ENCODE results near the gene PDE7B.

PDE7B gene

DNA sequence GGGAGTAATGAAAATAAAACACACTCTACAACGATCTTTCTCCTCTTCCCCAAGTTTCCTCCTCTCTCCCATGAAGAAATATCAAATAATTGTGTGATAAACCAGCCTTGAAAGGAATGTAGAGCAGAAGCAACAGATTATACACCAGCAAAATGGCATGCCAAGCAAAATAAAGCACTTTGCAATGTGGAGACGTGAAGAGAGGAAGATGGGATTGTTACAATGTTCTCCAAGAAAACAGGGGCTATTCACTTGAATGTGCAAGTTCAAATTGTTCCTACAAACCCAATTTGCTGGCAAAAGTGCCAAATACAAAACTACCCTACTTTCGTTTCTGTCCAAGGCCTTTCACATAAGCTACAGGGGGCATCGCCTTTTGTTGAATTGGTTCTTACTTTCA, 185.1 kb downstream of the PDE7B start:
- DNase-seq (ENCODE audit: low read depth), result no peak
- TF ChIP-seq, protein P1, sequence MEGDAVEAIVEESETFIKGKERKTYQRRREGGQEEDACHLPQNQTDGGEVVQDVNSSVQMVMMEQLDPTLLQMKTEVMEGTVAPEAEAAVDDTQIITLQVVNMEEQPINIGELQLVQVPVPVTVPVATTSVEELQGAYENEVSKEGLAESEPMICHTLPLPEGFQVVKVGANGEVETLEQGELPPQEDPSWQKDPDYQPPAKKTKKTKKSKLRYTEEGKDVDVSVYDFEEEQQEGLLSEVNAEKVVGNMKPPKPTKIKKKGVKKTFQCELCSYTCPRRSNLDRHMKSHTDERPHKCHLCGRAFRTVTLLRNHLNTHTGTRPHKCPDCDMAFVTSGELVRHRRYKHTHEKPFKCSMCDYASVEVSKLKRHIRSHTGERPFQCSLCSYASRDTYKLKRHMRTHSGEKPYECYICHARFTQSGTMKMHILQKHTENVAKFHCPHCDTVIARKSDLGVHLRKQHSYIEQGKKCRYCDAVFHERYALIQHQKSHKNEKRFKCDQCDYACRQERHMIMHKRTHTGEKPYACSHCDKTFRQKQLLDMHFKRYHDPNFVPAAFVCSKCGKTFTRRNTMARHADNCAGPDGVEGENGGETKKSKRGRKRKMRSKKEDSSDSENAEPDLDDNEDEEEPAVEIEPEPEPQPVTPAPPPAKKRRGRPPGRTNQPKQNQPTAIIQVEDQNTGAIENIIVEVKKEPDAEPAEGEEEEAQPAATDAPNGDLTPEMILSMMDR (conservative IDR thresholded peaks at IDR 0.05; ENCODE audit: low read depth, low read length), result no peak
- no peak overlapping the region for H3K4me3 ChIP-seq (ENCODE audit: low read length)

DNA sequence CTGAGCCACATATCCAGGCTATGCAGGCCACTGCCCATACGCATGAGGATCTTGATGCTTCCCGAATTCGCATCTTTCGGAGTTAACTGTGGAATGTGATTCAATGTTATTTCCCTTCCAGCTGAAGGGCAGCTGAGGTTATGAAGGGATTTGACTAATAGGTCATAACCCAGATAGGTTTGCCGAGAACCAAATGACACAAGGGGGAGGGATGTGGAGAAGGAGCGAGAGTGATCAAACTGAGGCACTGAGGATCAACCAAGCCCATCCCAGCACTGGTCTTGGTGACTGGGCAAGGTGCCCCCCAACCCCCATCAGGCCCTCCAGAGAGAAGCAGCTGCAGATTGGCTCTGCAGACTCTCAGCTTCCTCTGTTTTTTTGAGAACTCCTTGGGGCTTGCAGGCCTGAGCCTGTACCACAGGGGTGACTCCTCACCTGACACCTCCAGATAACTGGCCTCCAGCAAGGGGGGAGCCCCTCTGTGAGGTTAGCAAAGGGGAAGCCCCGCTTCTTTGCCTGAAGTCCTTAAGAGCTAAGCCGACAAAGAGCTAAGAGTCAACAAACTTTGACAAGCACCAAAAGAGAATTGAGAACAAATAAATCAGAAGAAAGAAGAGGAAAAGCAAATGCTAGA, 185.9 kb downstream of the PDE7B start:
- TF ChIP-seq, protein P1 (conservative IDR thresholded peaks at IDR 0.05; ENCODE audit: low read depth, low read length), result no peak
- peak overlapping the region; percentile 62 for H3K4me3 ChIP-seq (ENCODE audit: low read length)
- no peak for DNase-seq (ENCODE audit: low read depth)

- H3K4me3 ChIP-seq (ENCODE audit: low read length), result peak overlapping the region; percentile 62
- DNase-seq (ENCODE audit: low read depth), result no peak
Measured at GRCh38 chr6:136037876-136038460, 186.5 kb downstream of the PDE7B start.

GRCh38 chr6:136038531-136038930, 187.0 kb downstream of the PDE7B start:
- H3K4me3 ChIP-seq (ENCODE audit: low read length), result peak overlapping the region; percentile 62
- DNase-seq (ENCODE audit: low read depth), result no peak
- TF ChIP-seq, protein P1 (conservative IDR thresholded peaks at IDR 0.05; ENCODE audit: low read depth, low read length), result no peak

More at GRCh38 chr6:136037876-136038460, 186.5 kb downstream of the PDE7B start:
- TF ChIP-seq, protein P1 (conservative IDR thresholded peaks at IDR 0.05; ENCODE audit: low read depth, low read length), result peak; percentile 43

- H3K4me3 ChIP-seq (ENCODE audit: low read length), result peak overlapping the region; percentile 62
- TF ChIP-seq, protein P1 (conservative IDR thresholded peaks at IDR 0.05; ENCODE audit: low read depth, low read length), result no peak
- DNase-seq (ENCODE audit: low read depth), result no peak
Measured at GRCh38 chr6:136039185-136039584, 187.7 kb downstream of the PDE7B start.

DNA sequence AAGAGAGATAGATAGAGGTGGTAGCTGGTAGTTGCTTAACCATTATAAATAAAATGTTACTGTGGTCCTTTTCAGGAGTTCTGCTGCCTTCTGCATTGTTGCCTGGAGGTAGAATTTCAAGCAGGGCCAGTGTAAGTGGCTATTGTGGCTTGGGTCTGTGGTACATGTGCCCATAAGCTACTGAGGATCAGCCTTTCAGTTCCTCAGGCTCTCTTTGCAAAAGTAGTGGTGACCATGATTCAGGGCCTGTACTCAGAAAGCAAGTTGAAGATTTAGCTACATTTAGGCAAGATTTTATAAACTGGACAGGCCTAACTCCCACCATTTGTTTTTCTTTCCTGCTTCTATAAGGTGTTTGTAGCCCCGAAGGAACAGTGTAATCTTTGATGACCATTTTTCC, 199.0 kb downstream of the PDE7B start:
- DNase-seq (ENCODE audit: low read depth), result no peak
- TF ChIP-seq, protein P1 (conservative IDR thresholded peaks at IDR 0.05; ENCODE audit: low read depth, low read length), result no peak
- H3K4me3 ChIP-seq (ENCODE audit: low read length), result no peak overlapping the region

All from retinal pigment epithelial cell (primary cell).